NCI-H1417 treated with DMSO at 0.1 percent for 48 hours (cell line): Measurements from ENCODE around the gene HCN3.
A peak's percentile ranks its signal among the peaks of the same experiment; 100 is the strongest.
"Not testable (repeated sequence)": the region's sequence is repeated elsewhere in the genome, so short reads cannot be mapped to it uniquely, and the experiment has no call there.

Experiments
- DNase-seq: peaks from one replicate; lab custom pipeline; 2025; lab: John Stamatoyannopoulos, UW

Gene HCN3

DNA sequence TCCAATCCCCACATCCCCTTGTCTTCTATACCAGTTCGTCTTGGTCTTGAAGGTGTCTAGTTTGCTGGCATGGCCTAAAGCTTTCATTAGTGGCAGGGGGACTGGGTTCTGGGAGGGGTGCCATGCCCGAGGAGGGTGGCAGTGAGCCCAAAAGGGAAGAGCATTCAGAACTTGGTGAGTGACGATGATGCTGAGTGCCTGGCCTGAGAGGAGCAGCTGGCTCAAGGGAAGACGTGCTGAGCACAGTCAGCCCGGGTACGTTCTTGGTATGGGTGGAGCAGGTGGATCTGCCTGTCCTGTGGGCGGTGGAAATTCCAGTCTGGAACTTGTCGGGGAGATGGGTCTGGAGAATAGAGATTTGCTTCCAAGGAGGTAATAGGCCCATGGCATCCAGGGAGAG is 36.0 kb downstream of the HCN3 start:
- no peak for DNase-seq

DNA sequence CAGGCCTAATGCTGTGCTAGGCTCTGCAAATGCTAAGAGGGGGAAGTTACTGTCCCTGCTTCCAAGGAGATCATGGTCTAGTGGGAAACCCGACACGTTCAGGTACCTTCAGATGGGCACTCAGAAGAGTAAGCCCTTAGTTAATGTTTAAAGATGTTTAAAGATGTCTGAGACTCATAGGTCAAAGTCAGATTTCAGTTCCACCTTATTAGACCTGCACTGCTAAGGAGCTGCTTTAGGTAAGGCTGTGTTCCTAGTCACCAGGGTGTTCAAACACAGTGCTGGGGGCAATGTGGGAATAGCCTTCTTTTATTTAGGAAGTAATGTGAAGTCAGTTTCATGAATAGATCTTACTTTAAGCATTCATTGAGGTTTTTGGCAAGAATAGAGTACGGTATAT is 39.7 kb downstream of the HCN3 start:
- DNase-seq = no peak

DNA sequence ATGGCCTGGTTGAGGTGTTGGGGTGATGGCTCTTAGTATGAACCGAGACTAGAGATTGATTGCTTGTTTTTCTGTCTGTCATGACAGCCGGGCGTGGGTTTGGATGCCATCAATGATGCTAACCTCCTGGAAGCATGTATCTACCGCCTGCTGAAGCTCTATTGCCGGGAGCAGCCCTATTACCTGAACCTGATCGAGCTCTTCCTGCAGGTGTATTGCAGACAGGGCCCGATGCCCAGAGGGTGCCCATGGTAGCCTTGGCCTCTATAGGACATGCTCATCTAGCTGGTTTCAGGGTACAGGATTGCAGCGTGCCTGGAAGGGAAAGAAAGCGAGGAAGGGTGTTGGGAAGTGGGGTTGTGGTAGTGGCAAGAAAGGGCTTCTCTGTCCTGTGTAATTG is 40.8 kb downstream of the HCN3 start:
- no peak for DNase-seq

DNA sequence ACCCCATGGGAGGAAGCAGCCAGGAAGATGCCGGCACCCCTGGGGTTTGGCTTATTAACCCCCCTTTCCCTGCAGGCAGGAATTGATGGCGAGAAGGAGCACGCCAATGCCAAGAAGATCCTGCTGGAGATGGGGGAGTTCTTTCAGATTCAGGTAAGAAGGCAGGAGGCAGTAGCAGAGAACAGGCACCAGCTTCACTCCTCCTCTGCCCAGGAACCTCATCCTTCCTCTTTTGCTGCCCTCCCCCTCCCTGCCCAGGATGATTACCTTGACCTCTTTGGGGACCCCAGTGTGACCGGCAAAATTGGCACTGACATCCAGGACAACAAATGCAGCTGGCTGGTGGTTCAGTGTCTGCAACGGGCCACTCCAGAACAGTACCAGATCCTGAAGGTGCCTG is 42.3 kb downstream of the HCN3 start:
- no peak for DNase-seq

DNA sequence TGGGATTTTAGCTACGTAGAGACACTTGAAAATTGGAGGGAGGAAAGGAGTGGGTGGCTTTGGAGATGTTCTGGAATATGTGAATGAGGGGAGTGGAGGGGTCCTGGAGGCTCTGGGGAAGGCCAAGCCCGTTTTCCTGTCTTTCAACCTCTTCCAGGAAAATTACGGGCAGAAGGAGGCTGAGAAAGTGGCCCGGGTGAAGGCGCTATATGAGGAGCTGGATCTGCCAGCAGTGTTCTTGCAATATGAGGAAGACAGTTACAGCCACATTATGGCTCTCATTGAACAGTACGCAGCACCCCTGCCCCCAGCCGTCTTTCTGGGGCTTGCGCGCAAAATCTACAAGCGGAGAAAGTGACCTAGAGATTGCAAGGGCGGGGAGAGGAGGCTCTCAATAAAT is 43.0 kb downstream of the HCN3 start:
- no peak for DNase-seq

DNA sequence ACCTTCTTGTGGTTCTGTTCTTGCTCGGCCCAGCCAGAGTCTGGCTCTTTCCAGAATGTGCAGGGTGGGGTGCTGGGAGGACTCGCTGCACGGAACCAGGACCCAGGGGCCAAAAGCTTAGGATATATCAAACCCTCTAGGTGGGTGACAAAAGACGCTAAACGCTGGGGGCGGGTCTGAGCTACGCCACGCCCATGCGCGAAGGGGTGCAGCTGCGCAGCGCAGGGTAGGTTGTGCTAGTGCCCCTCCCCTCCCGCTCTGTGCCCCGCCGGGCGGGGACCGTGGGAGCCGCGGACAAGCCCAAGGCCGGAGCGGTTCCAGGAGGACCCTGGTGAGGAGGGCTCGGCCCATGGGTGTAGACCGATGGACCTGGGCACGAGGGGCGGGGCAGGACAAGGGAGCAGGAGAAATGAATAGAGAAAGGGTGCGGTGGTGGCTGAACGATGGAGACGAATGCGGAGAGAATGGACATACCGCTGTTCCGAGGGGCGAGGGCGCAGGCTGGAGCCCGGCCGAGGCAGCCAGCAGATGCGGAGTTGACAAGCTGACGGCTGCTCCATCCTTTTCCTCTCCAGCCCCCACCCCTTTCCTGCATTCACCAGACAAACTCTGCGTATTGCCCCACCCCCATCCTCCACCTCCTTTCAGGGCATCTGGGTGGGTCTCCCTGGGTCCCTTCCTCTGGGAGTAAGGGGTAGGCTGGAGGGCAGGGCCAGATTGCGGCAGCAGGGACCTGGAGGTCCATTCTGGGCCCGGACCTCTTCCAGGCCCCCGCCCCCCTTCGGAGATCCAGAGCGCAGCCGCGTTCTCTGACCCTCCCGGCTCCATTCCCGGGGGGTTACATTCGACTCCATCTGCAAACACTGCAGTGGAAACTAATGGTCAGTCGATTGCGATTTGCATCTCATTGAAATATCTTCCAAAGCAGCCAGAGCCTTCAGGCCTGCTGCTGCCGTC is 43.7 kb downstream of the HCN3 start, which contains the start of gene RUSC1:
TSS of gene RUSC1 (plus strand) at position 234 of the 957 bp plus-strand sequence. CDS start 880 bp downstream, outside the sequence.
- DNase-seq = no peak

DNA sequence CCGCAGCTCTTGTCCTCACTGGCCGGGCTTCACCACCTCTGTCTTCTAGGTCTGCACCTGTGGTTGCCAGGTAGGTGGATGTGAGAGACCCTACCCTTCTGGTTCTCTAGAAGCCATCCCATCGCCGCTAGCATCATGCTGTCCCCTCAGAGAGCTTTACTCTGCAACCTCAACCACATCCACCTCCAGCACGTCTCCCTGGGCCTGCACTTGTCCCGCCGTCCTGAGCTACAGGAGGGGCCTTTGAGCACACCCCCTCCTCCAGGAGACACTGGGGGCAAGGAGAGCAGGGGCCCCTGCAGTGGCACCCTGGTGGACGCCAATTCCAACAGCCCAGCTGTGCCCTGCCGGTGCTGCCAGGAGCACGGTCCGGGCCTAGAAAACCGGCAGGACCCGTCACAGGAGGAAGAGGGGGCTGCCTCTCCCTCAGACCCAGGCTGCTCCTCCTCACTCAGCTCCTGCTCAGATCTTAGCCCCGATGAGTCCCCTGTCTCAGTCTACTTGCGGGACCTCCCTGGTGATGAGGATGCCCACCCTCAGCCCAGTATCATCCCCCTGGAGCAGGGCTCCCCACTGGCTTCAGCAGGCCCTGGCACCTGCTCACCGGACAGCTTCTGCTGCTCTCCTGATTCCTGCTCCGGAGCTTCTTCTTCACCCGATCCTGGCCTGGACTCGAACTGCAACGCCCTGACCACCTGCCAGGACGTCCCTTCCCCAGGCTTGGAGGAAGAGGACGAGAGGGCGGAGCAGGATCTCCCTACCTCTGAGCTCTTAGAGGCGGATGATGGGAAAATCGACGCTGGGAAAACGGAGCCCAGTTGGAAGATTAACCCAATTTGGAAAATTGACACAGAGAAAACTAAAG is 44.6 kb downstream of the HCN3 start:
- no peak for DNase-seq

DNA sequence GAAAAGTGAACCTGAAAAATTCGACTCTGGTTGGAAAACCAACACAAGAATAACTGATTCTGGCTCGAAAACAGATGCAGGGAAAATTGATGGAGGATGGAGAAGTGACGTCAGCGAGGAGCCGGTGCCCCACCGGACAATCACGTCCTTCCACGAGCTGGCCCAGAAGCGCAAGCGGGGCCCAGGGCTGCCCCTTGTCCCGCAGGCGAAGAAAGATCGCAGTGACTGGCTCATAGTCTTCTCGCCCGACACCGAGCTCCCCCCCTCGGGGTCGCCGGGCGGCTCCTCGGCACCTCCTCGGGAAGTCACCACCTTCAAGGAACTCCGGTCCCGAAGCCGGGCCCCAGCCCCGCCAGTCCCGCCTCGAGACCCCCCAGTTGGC is 45.3 kb downstream of the HCN3 start:
- no peak for DNase-seq

DNA sequence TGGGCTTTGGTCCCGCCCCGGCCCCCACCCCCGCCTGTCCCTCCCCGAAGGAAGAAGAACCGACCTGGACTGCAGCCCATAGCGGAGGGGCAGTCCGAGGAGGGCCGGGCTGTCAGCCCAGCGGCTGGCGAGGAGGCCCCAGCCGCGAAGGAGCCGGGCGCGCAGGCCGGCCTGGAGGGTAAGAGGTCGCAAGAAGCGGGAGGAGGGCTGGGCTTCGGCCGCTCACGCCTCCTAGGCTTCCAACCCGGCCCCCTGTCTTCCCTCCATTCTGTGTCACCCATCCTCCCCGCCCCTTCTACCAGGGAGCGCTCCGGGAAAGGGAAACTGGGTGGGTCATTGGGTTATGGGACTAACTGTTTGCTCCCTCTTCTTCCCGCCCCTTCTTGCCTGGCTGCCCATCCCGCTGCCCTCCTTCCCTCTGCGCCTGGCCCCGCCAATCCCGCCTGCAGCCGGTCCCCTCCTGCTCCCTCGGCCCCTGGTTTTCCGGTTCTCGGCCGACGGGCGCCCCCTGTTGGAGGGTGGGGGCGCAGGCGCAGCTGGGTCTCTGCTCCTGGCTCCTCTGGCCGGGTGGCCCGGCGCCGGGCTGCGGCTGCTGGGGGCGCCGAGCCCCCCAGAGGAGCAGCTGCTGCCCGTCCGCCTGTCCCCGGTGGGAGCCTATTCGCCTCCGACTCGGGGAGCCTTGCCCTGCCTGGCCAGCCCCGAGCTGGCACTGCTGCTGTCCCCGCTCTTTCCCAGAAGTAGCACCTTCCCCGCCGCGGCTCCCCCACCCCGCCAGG is 45.9 kb downstream of the HCN3 start:
- peak; percentile 21 for DNase-seq

DNA sequence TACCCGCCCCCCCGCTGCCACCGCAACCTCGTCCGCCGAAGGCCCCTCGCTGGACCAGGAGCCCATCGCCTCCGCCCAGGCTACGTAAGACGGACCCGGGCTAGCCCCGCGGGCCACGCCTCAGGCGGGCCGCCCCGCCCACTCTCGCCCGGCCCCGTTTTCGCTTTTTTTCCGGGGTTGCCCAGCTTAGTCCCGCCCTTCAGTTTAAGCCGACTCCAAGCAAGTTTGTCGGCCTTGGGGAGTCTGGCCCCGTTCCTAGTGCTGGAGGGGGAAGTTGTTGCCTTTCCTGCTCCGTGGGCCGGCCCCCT is 46.4 kb downstream of the HCN3 start:
- DNase-seq = no peak

DNA sequence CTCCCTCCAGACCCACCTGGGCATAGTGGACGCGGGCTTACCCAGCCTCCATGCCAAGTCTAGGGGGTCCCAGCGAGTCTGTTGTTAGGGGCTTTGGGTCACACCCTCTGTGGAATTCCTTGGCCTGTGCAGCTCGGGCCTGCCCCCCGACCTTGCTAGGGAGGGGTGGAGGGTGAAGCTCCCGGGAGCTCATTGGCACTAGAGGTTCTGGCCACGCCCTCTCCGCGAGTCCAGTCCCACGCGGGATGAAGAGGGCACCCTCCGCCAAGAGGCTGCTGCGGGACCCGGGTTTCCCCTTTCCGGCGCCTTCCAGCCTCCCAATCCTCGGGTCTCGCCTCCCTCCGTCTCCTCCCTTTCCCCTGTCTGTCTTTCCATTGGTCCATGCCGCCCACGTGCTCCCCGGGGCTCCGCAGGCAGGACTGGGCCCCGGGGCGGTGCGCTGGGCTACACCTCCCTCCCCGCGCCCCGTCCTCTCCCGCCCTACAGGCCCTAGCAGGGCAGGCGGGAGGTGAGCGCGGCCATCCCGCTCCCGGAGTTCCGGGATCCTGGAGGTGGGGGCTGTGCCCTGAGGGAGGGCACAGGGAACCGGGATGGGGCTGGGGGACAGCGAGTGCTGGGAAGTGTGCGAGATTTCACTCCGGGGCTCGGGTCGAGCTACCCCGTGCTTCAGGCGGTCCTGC is 46.9 kb downstream of the HCN3 start:
- DNase-seq = peak; percentile 21

DNA sequence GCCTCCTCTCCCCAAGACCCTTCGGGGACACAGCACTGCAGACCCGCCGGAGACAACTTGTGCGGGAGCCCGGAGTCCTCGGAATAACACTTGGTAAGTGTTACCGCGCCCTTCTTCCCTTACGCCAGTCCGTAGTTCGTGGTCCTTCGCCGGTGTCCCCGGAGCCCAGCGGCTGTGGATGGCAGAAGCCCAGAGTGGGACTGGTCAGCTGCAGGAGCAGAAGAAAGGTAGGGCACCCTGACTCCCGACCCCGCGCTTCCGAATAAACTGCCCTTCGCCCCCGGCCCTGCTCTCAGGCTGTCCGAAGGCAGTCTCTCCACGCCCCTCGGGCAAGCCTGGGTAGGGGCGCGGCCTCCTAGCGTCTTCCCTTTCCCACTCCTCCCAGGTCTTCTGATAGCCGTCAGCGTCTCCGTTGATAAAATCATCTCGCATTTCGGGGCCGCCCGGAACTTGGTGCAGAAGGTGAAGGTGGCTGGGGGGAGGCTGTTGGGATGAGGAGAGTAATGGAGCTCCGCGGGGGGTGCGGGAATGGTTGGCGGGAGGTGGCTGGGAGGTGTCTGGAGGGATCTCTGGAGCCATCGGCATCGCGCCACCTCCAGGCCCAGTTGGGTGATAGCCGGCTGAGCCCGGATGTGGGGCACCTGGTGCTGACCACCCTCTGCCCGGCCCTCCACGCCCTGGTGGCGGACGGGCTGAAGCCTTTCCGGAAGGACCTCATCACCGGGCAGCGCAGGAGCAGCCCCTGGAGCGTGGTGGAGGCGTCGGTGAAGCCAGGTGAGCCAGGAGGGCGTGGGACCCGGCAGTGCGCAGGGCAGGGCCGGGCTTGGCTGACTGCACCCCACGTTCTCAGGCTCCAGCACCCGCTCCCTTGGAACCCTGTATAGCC is 47.7 kb downstream of the HCN3 start:
- DNase-seq = no peak

DNA sequence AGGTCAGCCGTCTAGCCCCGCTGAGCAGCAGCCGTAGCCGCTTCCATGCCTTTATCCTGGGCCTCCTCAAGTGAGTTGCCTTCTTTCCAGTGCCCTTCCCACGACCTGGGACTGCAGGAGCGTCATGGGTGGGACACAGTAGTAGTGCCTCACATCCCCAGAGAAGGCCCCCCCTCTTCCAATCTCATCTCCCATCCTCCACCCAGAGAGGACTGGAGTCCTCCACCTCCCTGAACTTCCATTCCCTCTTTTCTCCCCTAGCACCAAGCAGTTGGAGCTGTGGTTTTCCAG is 48.3 kb downstream of the HCN3 start:
- DNase-seq = no peak

DNA sequence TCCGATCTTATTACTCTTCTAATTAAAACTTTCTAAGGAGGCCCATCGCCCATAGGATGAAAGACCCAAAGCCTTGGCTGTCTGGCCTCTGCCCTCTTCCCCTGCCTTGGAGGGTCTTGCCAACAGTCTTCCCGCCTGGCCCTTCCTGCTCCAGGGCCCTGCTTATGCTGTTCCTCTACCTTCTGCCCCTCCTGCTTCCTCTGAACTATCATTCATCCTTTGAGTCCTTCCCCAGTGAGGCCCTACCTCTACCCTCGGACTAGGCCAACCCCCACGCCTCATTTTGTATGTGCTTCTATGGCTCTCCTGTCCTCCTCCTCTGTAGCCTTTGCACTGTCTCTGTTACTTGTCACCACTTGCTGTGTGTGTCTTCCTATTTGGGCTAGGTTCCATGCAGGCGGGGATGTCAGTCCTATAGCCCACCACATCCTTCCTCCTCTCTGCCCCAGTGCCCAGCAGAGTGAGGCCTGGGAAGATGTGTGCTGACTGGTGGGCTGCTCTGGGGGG is 48.8 kb downstream of the HCN3 start:
- no peak for DNase-seq

DNA sequence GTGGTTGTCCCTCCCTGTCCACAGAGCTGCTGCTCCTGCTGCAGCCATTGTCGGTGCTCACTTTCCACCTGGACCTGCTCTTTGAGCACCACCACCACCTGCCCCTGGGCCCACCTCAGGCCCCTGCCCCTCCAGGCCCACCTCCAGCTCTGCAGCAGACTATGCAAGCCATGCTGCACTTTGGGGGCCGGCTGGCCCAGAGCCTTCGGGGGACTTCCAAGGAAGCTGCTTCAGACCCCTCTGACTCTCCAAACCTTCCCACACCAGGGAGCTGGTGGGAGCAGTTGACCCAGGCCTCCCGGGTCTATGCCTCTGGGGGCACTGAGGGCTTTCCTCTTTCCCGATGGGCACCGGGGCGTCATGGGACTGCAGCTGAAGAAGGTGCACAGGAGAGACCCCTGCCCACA is 49.4 kb downstream of the HCN3 start:
- no peak for DNase-seq

DNA sequence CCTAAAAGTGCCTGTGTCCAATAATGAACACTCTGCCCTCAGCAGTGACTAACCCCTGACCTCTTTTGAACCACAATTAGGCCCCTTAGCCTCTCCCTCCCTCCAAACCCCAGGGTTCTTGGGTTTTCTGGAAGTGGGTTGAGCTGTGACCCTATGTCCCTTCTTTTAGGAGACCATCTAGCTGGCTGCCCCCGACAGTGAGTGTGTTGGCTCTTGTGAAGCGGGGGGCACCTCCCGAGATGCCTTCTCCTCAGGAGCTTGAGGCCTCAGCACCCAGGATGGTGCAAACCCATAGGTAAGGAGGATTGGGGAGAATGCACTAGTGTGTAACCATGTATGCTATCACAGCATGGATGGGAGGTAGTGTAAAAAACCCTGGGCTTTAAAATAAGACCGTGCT is 50.7 kb downstream of the HCN3 start:
- DNase-seq = no peak

DNA sequence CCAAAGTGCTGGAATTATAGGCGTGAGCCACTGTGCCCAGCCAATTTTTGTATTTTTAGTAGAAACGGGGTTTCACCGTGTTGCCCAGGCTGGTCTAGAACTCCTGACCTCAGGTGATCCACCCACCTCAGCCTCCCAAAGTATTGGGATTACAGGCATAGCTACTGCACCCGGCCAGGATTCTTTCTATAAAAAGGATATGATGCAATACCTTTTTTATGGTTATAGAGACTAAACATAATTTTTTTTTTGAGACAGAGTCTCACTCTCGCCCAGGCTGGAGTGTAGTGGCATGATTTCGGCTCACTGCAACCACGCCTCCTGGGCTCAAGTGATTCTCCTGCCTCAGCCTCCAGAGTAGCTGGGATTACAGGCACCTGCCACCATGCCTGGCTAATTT is 51.6 kb downstream of the HCN3 start:
- not testable (repeated sequence) for DNase-seq

DNA sequence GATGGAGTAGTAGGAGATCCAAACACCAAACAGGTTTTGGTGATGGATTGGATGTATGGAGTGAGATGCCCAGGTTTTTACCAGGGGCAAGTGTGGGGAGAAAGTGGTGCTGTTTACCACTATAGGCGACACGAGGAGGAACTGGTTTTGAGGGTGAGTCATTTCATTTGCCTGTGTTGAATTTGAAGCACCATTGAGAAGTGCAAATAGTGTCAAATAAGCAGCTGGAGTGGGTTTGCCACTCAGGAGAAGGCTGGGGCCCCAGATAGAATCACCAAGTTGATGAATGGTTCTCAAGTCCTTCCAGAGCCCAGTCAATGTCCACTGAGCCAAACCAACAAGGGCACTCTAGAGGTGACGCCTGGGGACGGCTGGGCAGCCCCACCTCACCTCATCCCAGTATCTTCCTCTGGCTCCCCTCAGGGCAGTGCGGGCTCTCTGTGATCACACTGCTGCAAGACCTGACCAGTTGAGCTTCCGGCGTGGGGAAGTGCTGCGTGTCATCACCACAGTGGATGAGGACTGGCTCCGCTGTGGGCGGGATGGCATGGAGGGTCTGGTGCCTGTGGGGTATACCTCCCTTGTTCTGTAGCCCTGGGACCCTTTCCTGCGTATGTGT is 52.8 kb downstream of the HCN3 start:
- DNase-seq = no peak

DNA sequence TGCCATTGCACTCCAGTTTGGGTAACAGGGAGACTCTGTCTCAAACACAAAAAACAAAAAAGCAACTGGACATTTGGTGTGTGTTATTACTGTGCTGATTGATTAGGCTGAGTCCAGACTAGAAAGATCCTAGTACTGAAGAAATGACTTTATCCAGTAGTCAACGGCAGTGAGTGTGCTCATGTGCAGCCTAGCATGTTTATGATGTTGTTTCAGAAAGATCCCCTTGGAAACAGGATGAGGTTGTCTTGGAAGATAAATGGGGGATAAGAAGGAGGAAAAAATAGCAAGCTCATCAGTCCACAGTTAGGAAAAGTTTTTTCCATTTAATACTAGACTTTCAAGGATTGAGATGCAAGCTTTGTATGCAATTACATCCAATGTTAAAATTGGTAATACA is 57.7 kb downstream of the HCN3 start:
- no peak for DNase-seq
